Measurements from ENCODE around the gene PPP2R2C. TPM values are rescaled to one million over a fixed set of nuclear protein-coding genes. Genes with fewer than 3 reads are reported as not detected.

The PPP2R2C gene
- total and polyA plus RNA-seq, 5 donors from 2014 or later: not detected

GRCh38 chr4:6395466-6396228 lies 76.8 kb downstream of the PPP2R2C start:
- Mint-ChIP-seq H3K4me1 (peaks cover 0 to 3% (median under 1%) of the 10 kb centered on the region in 4 donors), H3K27ac (no peak overlapping the region), H3K9me3 (peaks cover 0 to 1% (median 0%) of the 10 kb centered on the region in 7 donors), H3K27me3 (peaks cover 29% of the 10 kb centered on the region), H3K36me3 (no peaks in the 10 kb centered on the region), H3K4me3 (no peak overlapping the region)
- H3K4me3 ChIP-seq (ENCODE audit: low read depth, low read length): no peak overlapping the region
- H3K36me3 ChIP-seq (ENCODE audit: control insufficient read depth, insufficient read depth, low read length): no peaks in the 10 kb centered on the region
- H3K27ac ChIP-seq (ENCODE audit: insufficient read depth, low read length, poor library complexity, severe bottlenecking): no peak overlapping the region
- DNase-seq (no peak), ATAC-seq (ENCODE audit: low read depth in 2 of 2) (no peak)
- H3K9me3 ChIP-seq (ENCODE audit: control insufficient read depth in 2 of 2, low read length in 2 of 2): no peaks in the 10 kb centered on the region
- no peaks in the 10 kb centered on the region for H3K4me1 ChIP-seq (ENCODE audit: control insufficient read depth, insufficient read depth, low read length, poor library complexity, severe bottlenecking)
- H3K27me3 ChIP-seq (ENCODE audit: control insufficient read depth, insufficient read depth, low read length): no peaks in the 10 kb centered on the region

GRCh38 chr4:6394671-6395081 lies 77.7 kb downstream of the PPP2R2C start:
- peaks cover 0 to 1% (median 0%) of the 10 kb centered on the region in 7 donors for H3K9me3 Mint-ChIP-seq
- Histone ChIP-seq H3K27ac (ENCODE audit: insufficient read depth, low read length, poor library complexity, severe bottlenecking) (no peak overlapping the region), H3K4me1 (ENCODE audit: control insufficient read depth, insufficient read depth, low read length, poor library complexity, severe bottlenecking) (no peaks in the 10 kb centered on the region), H3K4me3 (ENCODE audit: low read depth, low read length) (no peak overlapping the region), H3K36me3 (ENCODE audit: control insufficient read depth, insufficient read depth, low read length) (no peaks in the 10 kb centered on the region), H3K9me3 (ENCODE audit: control insufficient read depth in 2 of 2, low read length in 2 of 2) (no peaks in the 10 kb centered on the region), H3K27me3 (ENCODE audit: control insufficient read depth, insufficient read depth, low read length) (no peaks in the 10 kb centered on the region)
- H3K4me1 Mint-ChIP-seq: peaks cover 0 to 3% (median under 1%) of the 10 kb centered on the region in 4 donors
- H3K36me3 Mint-ChIP-seq: no peaks in the 10 kb centered on the region
- H3K4me3 Mint-ChIP-seq: no peak overlapping the region
- H3K27ac Mint-ChIP-seq: no peak overlapping the region
- ATAC-seq (ENCODE audit: low read depth in 2 of 2) (no peak), DNase-seq (no peak)
- peaks cover 19% of the 10 kb centered on the region for H3K27me3 Mint-ChIP-seq

- Histone ChIP-seq H3K36me3 (ENCODE audit: control insufficient read depth, insufficient read depth, low read length) (no peaks in the 10 kb centered on the region), H3K27ac (ENCODE audit: insufficient read depth, low read length, poor library complexity, severe bottlenecking) (no peak overlapping the region), H3K4me1 (ENCODE audit: control insufficient read depth, insufficient read depth, low read length, poor library complexity, severe bottlenecking) (no peaks in the 10 kb centered on the region), H3K4me3 (ENCODE audit: low read depth, low read length) (no peak overlapping the region), H3K9me3 (ENCODE audit: control insufficient read depth in 2 of 2, low read length in 2 of 2) (no peaks in the 10 kb centered on the region), H3K27me3 (ENCODE audit: control insufficient read depth, insufficient read depth, low read length) (no peaks in the 10 kb centered on the region)
- Mint-ChIP-seq H3K27ac (no peak overlapping the region), H3K9me3 (peaks cover 0 to 1% (median 0%) of the 10 kb centered on the region in 7 donors), H3K4me1 (peaks cover 0 to 3% (median under 1%) of the 10 kb centered on the region in 4 donors), H3K27me3 (peaks cover 18% of the 10 kb centered on the region), H3K4me3 (no peak overlapping the region), H3K36me3 (no peaks in the 10 kb centered on the region)
- ATAC-seq (ENCODE audit: low read depth in 2 of 2) (no peak), DNase-seq (no peak)
Measured at GRCh38 chr4:6393544-6394475, 78.6 kb downstream of the PPP2R2C start.

- Histone ChIP-seq H3K27ac (ENCODE audit: insufficient read depth, low read length, poor library complexity, severe bottlenecking) (no peak overlapping the region), H3K36me3 (ENCODE audit: control insufficient read depth, insufficient read depth, low read length) (no peaks in the 10 kb centered on the region), H3K4me1 (ENCODE audit: control insufficient read depth, insufficient read depth, low read length, poor library complexity, severe bottlenecking) (no peaks in the 10 kb centered on the region), H3K27me3 (ENCODE audit: control insufficient read depth, insufficient read depth, low read length) (no peaks in the 10 kb centered on the region), H3K4me3 (ENCODE audit: low read depth, low read length) (no peak overlapping the region), H3K9me3 (ENCODE audit: control insufficient read depth in 2 of 2, low read length in 2 of 2) (no peaks in the 10 kb centered on the region)
- Mint-ChIP-seq H3K4me1 (peaks cover 0 to 3% (median under 1%) of the 10 kb centered on the region in 4 donors), H3K9me3 (peaks cover 0 to 3% (median 0%) of the 10 kb centered on the region in 7 donors), H3K36me3 (no peaks in the 10 kb centered on the region), H3K27ac (no peak overlapping the region), H3K27me3 (peaks cover 18% of the 10 kb centered on the region), H3K4me3 (no peak overlapping the region)
- DNase-seq: no peak
- no peak for ATAC-seq (ENCODE audit: low read depth in 2 of 2)
Measured at GRCh38 chr4:6393066-6393465, 79.3 kb downstream of the PPP2R2C start.

GRCh38 chr4:6392407-6392806 lies 80.0 kb downstream of the PPP2R2C start:
- no peak overlapping the region for H3K27ac ChIP-seq (ENCODE audit: insufficient read depth, low read length, poor library complexity, severe bottlenecking)
- no peaks in the 10 kb centered on the region for H3K27me3 ChIP-seq (ENCODE audit: control insufficient read depth, insufficient read depth, low read length)
- H3K9me3 ChIP-seq (ENCODE audit: control insufficient read depth in 2 of 2, low read length in 2 of 2): no peaks in the 10 kb centered on the region
- ATAC-seq (ENCODE audit: low read depth in 2 of 2): no peak
- Mint-ChIP-seq H3K4me1 (peaks cover 0 to 3% (median under 1%) of the 10 kb centered on the region in 4 donors), H3K4me3 (no peak overlapping the region), H3K9me3 (peaks cover 0 to 3% (median 0%) of the 10 kb centered on the region in 7 donors), H3K36me3 (no peaks in the 10 kb centered on the region), H3K27ac (no peak overlapping the region), H3K27me3 (peaks cover 13% of the 10 kb centered on the region)
- no peak overlapping the region for H3K4me3 ChIP-seq (ENCODE audit: low read depth, low read length)
- no peaks in the 10 kb centered on the region for H3K4me1 ChIP-seq (ENCODE audit: control insufficient read depth, insufficient read depth, low read length, poor library complexity, severe bottlenecking)
- DNase-seq: no peak
- H3K36me3 ChIP-seq (ENCODE audit: control insufficient read depth, insufficient read depth, low read length): no peaks in the 10 kb centered on the region

- ATAC-seq (ENCODE audit: low read depth in 2 of 2): no peak
- no peaks in the 10 kb centered on the region for H3K27me3 ChIP-seq (ENCODE audit: control insufficient read depth, insufficient read depth, low read length)
- Mint-ChIP-seq H3K9me3 (peaks cover 0 to 3% (median 0%) of the 10 kb centered on the region in 7 donors), H3K27ac (peak overlapping the region in 1 of 3 donors; percentile 42), H3K36me3 (no peaks in the 10 kb centered on the region), H3K27me3 (peaks cover 10% of the 10 kb centered on the region), H3K4me3 (no peak overlapping the region), H3K4me1 (peaks cover 0 to 3% (median under 1%) of the 10 kb centered on the region in 4 donors)
- H3K36me3 ChIP-seq (ENCODE audit: control insufficient read depth, insufficient read depth, low read length): no peaks in the 10 kb centered on the region
- no peaks in the 10 kb centered on the region for H3K4me1 ChIP-seq (ENCODE audit: control insufficient read depth, insufficient read depth, low read length, poor library complexity, severe bottlenecking)
- H3K4me3 ChIP-seq (ENCODE audit: low read depth, low read length): no peak overlapping the region
- no peaks in the 10 kb centered on the region for H3K9me3 ChIP-seq (ENCODE audit: control insufficient read depth in 2 of 2, low read length in 2 of 2)
- H3K27ac ChIP-seq (ENCODE audit: insufficient read depth, low read length, poor library complexity, severe bottlenecking): no peak overlapping the region
- DNase-seq: no peak
Measured at GRCh38 chr4:6391852-6392188, 80.6 kb downstream of the PPP2R2C start.

GRCh38 chr4:6391186-6391851 lies 81.1 kb downstream of the PPP2R2C start:
- Histone ChIP-seq H3K27me3 (ENCODE audit: control insufficient read depth, insufficient read depth, low read length) (no peaks in the 10 kb centered on the region), H3K4me3 (ENCODE audit: low read depth, low read length) (no peak overlapping the region), H3K4me1 (ENCODE audit: control insufficient read depth, insufficient read depth, low read length, poor library complexity, severe bottlenecking) (no peaks in the 10 kb centered on the region), H3K9me3 (ENCODE audit: control insufficient read depth in 2 of 2, low read length in 2 of 2) (no peaks in the 10 kb centered on the region), H3K36me3 (ENCODE audit: control insufficient read depth, insufficient read depth, low read length) (no peaks in the 10 kb centered on the region), H3K27ac (ENCODE audit: insufficient read depth, low read length, poor library complexity, severe bottlenecking) (no peak overlapping the region)
- no peak for DNase-seq
- Mint-ChIP-seq H3K36me3 (no peaks in the 10 kb centered on the region), H3K4me3 (no peak overlapping the region), H3K9me3 (peaks cover 0 to 3% (median 0%) of the 10 kb centered on the region in 7 donors), H3K27ac (no peak overlapping the region), H3K4me1 (peaks cover 0 to 3% (median under 1%) of the 10 kb centered on the region in 4 donors), H3K27me3 (peaks cover 7% of the 10 kb centered on the region)
- no peak for ATAC-seq (ENCODE audit: low read depth in 2 of 2)
